CD8-positive, alpha-beta memory T cell (primary cell): ENCODE data around the gene DCST1. TPM values are rescaled to one million over a fixed set of nuclear protein-coding genes. Genes with fewer than 3 reads are reported as not detected.

Experiments
- CTCF ChIA-PET: fragments of 350-600 bp; sonication (Branson Sonifier 250); formaldehyde crosslinking; loops from one replicate; lab custom pipeline; 2021; ENCODE audit warnings: antibody characterized with exemption; lab: Charles Lee
- POLR2A ChIA-PET: fragments of 350-600 bp; sonication (Branson Sonifier 250); formaldehyde crosslinking; loops from one replicate; lab custom pipeline; 2021; ENCODE audit warnings: antibody characterized with exemption; lab: Charles Lee
- DNase-seq, 5 donors: peaks; one replicate each; pipeline versions ENCODE4 v3.0.0 to v3.0.0-alpha.2; 2020 to 2022; ENCODE audit warnings: mixed read lengths in 1 of 5
- H3K27ac ChIP-seq: one replicate; pipeline ENCODE4 v1.7.0; 2013; ENCODE audit warnings: low read depth, mild to moderate bottlenecking, low read length, moderate library complexity
- H3K27me3 ChIP-seq: 2 replicates; pipeline ENCODE4 v1.7.0; 2013; ENCODE audit warnings: low read length, mild to moderate bottlenecking; ENCODE audit not compliant: insufficient read depth, poor library complexity, severe bottlenecking
- H3K36me3 ChIP-seq: 2 replicates; pipeline ENCODE4 v1.7.0; 2013; ENCODE audit warnings: mild to moderate bottlenecking, low read length, moderate library complexity; ENCODE audit not compliant: insufficient read depth
- H3K4me1 ChIP-seq: 2 replicates; pipeline ENCODE4 v1.7.0; 2013; ENCODE audit warnings: mild to moderate bottlenecking, low read length, moderate library complexity; ENCODE audit not compliant: insufficient read depth
- H3K4me3 ChIP-seq: 2 replicates; pipeline ENCODE4 v1.7.0; 2013; ENCODE audit warnings: mild to moderate bottlenecking, low read length
- H3K9me3 ChIP-seq: 2 replicates; pipeline ENCODE4 v1.7.0; 2013; ENCODE audit warnings: mild to moderate bottlenecking, low read length
- H3K27ac Mint-ChIP-seq, 8 donors: one replicate each; pipeline ENCODE4 v1.8.0; 2020 to 2021; ENCODE audit warnings: mixed read lengths in 8 of 8, mild to moderate bottlenecking in 6 of 8, inconsistent platforms in 3 of 8, moderate library complexity in 3 of 8
- H3K27me3 Mint-ChIP-seq, 2 donors: one replicate each; pipeline ENCODE4 v1.8.0; 2020 to 2021; ENCODE audit warnings: mixed read lengths in 2 of 2, mild to moderate bottlenecking in 1 of 2, moderate library complexity in 1 of 2
- H3K36me3 Mint-ChIP-seq, 3 donors: one replicate each; pipeline ENCODE4 v1.8.0; 2020 to 2021; ENCODE audit warnings: mixed read lengths in 3 of 3, inconsistent platforms in 1 of 3, mild to moderate bottlenecking in 1 of 3
- H3K4me1 Mint-ChIP-seq, 3 donors: one replicate each; pipeline ENCODE4 v1.8.0; 2020 to 2021; ENCODE audit warnings: mixed read lengths in 3 of 3, inconsistent platforms in 1 of 3, mild to moderate bottlenecking in 1 of 3
- H3K4me3 Mint-ChIP-seq, 7 donors: one replicate each; pipeline ENCODE4 v1.8.0; 2020 to 2021; ENCODE audit warnings: mixed read lengths in 7 of 7, mild to moderate bottlenecking in 6 of 7, moderate library complexity in 4 of 7, inconsistent platforms in 2 of 7
- H3K9me3 Mint-ChIP-seq, 5 donors: one replicate each; pipeline ENCODE4 v1.8.0; 2020 to 2022; ENCODE audit warnings: mixed read lengths in 5 of 5, mild to moderate bottlenecking in 3 of 5, moderate library complexity in 2 of 5, inconsistent platforms in 1 of 5
- polyA plus RNA-seq: library from polyadenylated mRNA; unstranded; fragments of 300-500 nt; fragmentation: Illumina TruSeq; gene quantifications from one replicate; pipeline ENCODE4 v1.2.3, GENCODE V29; 2021
- total RNA-seq, 2 experiments: library from RNA; stranded (reverse); gene quantifications; one replicate each; pipeline ENCODE4 v1.2.3, GENCODE V29; 2021

Gene DCST1
- total and polyA plus RNA-seq, 3 experiments from 2014 or later, result not detected

- DNase-seq, result peak; percentile 91 to 98 (median 96)
- peak overlapping the region; percentile 95 for H3K4me3 ChIP-seq
- CTCF ChIA-PET, result interaction anchor here (1.0 to 13.6 kb wide), 4 partner anchors 13 to 60 kb away, joined by 3 to 207 read pairs (median 39); partner anchors contain the start of genes FLAD1 and PYGO2
- H3K27ac ChIP-seq, result peak overlapping the region; percentile 90
- H3K27me3 ChIP-seq, result no peaks in the 10 kb centered on the region
- POLR2A ChIA-PET, result interaction anchor here (0.6 to 3.3 kb wide), 6 partner anchors 14 to 1275 kb away, joined by 3 to 16 read pairs (median 5); partner anchors contain the start of genes CKS1B and FLAD1
- no peaks in the 10 kb centered on the region for H3K36me3 ChIP-seq
- peak overlapping the region; percentile 93 to 97 (median 95) for H3K4me3 Mint-ChIP-seq
- peak overlapping the region; percentile 90 to 98 (median 94) for H3K27ac Mint-ChIP-seq
- no peaks in the 10 kb centered on the region for H3K27me3 Mint-ChIP-seq
- peaks cover 0 to 6% (median 0%) of the 10 kb centered on the region in 3 donors for H3K36me3 Mint-ChIP-seq
- H3K4me1 ChIP-seq, result peaks cover 42% of the 10 kb centered on the region
- peaks cover 47 to 58% (median 54%) of the 10 kb centered on the region in 3 donors for H3K4me1 Mint-ChIP-seq
- H3K9me3 ChIP-seq, result no peaks in the 10 kb centered on the region
- no peaks in the 10 kb centered on the region for H3K9me3 Mint-ChIP-seq
Measured at GRCh38 chr1:155001675-155002463, 31.8 kb upstream of the DCST1 start.

- CTCF ChIA-PET, result interaction anchor here (1.2 to 13.6 kb wide), 3 partner anchors 12 to 59 kb away, joined by 3 to 207 read pairs (median 74); partner anchors contain the start of gene FLAD1
- DNase-seq, result peak in 1 of 5 donors; percentile 56
- Histone ChIP-seq H3K4me3 (peak within 1 kb of the TSS; percentile 95), H3K9me3 (no peaks in the 10 kb centered on the region), H3K27ac (peak within 1 kb of the TSS; percentile 90), H3K4me1 (peaks cover 49% of the 10 kb centered on the region), H3K27me3 (no peaks in the 10 kb centered on the region), H3K36me3 (no peaks in the 10 kb centered on the region)
- H3K36me3 Mint-ChIP-seq, result peaks cover 0 to 6% (median 0%) of the 10 kb centered on the region in 3 donors
- H3K9me3 Mint-ChIP-seq, result no peaks in the 10 kb centered on the region
- H3K27ac Mint-ChIP-seq, result peak within 1 kb of the TSS; percentile 91 to 98 (median 94)
- peaks cover 47 to 65% (median 52%) of the 10 kb centered on the region in 3 donors for H3K4me1 Mint-ChIP-seq
- no peaks in the 10 kb centered on the region for H3K27me3 Mint-ChIP-seq
- peak within 1 kb of the TSS; percentile 93 to 97 (median 95) for H3K4me3 Mint-ChIP-seq
- POLR2A ChIA-PET, result interaction anchor here (0.6 to 3.3 kb wide), 4 partner anchors 13 to 1276 kb away, joined by 3 to 16 read pairs (median 6); partner anchors contain the start of gene FLAD1
Measured at GRCh38 chr1:155002464-155003226, 31.0 kb upstream of the DCST1 start, which contains the start of gene ZBTB7B. Gene ZBTB7B, plus strand, starts transcription at chr1:155002802. Its CDS starts 11,859 bp downstream, at chr1:155014661.

GRCh38 chr1:155003227-155003765 is 30.3 kb upstream of the DCST1 start:
- ChIA-PET CTCF (interaction anchor here (13.6 kb wide), 1 partner anchor 11 kb away, joined by 207 read pairs; no protein-coding TSS in a partner anchor), POLR2A (interaction anchor here (3.3 kb wide), 1 partner anchor 14 kb away, joined by 7 read pairs; no protein-coding TSS in a partner anchor)
- peak overlapping the region; percentile 93 to 96 (median 95) for H3K4me3 Mint-ChIP-seq
- Histone ChIP-seq H3K27ac (peak overlapping the region; percentile 87), H3K4me1 (peaks cover 49% of the 10 kb centered on the region), H3K4me3 (peak overlapping the region; percentile 94), H3K9me3 (no peaks in the 10 kb centered on the region), H3K36me3 (no peaks in the 10 kb centered on the region), H3K27me3 (no peaks in the 10 kb centered on the region)
- H3K36me3 Mint-ChIP-seq, result peaks cover 0 to 6% (median 0%) of the 10 kb centered on the region in 3 donors
- no peaks in the 10 kb centered on the region for H3K9me3 Mint-ChIP-seq
- H3K27me3 Mint-ChIP-seq, result no peaks in the 10 kb centered on the region
- H3K27ac Mint-ChIP-seq, result peak overlapping the region; percentile 83 to 98 (median 91)
- peaks cover 47 to 66% (median 52%) of the 10 kb centered on the region in 3 donors for H3K4me1 Mint-ChIP-seq
- peak in 1 of 5 donors; percentile 27 for DNase-seq

- ChIA-PET POLR2A (interaction anchor here (0.6 to 3.3 kb wide), 2 partner anchors 13 to 43 kb away, joined by 5 to 7 read pairs; no protein-coding TSS in a partner anchor), CTCF (interaction anchor here (1.0 to 13.6 kb wide), 2 partner anchors 10 to 11 kb away, joined by 3 to 207 read pairs; partner anchors contain the start of gene LENEP)
- no peaks in the 10 kb centered on the region for H3K9me3 Mint-ChIP-seq
- DNase-seq, result peak in 1 of 5 donors; percentile 22
- no peaks in the 10 kb centered on the region for H3K27me3 Mint-ChIP-seq
- Histone ChIP-seq H3K27me3 (no peaks in the 10 kb centered on the region), H3K4me3 (peak overlapping the region; percentile 94), H3K4me1 (peaks cover 49% of the 10 kb centered on the region), H3K9me3 (no peaks in the 10 kb centered on the region), H3K36me3 (no peaks in the 10 kb centered on the region), H3K27ac (peak overlapping the region; percentile 87)
- peaks cover 0 to 6% (median 0%) of the 10 kb centered on the region in 3 donors for H3K36me3 Mint-ChIP-seq
- H3K4me3 Mint-ChIP-seq, result peak overlapping the region; percentile 93 to 96 (median 95)
- H3K27ac Mint-ChIP-seq, result peak overlapping the region; percentile 89 to 98 (median 92)
- peaks cover 45 to 67% (median 50%) of the 10 kb centered on the region in 3 donors for H3K4me1 Mint-ChIP-seq
Measured at GRCh38 chr1:155003766-155004351, 29.8 kb upstream of the DCST1 start.

GRCh38 chr1:155004352-155005075 is 29.1 kb upstream of the DCST1 start:
- Mint-ChIP-seq H3K4me1 (peaks cover 45 to 69% (median 49%) of the 10 kb centered on the region in 3 donors), H3K27me3 (no peaks in the 10 kb centered on the region), H3K4me3 (peak overlapping the region; percentile 82 to 95 (median 87)), H3K9me3 (no peaks in the 10 kb centered on the region), H3K36me3 (peaks cover 0 to 6% (median 0%) of the 10 kb centered on the region in 3 donors), H3K27ac (peak overlapping the region; percentile 87 to 97 (median 92))
- Histone ChIP-seq H3K9me3 (no peaks in the 10 kb centered on the region), H3K4me1 (peaks cover 47% of the 10 kb centered on the region), H3K27me3 (no peaks in the 10 kb centered on the region), H3K4me3 (peak overlapping the region; percentile 94), H3K36me3 (no peaks in the 10 kb centered on the region), H3K27ac (peak overlapping the region; percentile 87)
- ChIA-PET POLR2A (interaction anchor here (0.6 to 3.3 kb wide), 3 partner anchors 11 to 44 kb away, joined by 4 to 7 read pairs (median 5); no protein-coding TSS in a partner anchor), CTCF (interaction anchor here (1.0 to 13.6 kb wide), 2 partner anchors 10 kb away, joined by 3 to 207 read pairs; partner anchors contain the start of gene LENEP)
- no peak for DNase-seq

DNA sequence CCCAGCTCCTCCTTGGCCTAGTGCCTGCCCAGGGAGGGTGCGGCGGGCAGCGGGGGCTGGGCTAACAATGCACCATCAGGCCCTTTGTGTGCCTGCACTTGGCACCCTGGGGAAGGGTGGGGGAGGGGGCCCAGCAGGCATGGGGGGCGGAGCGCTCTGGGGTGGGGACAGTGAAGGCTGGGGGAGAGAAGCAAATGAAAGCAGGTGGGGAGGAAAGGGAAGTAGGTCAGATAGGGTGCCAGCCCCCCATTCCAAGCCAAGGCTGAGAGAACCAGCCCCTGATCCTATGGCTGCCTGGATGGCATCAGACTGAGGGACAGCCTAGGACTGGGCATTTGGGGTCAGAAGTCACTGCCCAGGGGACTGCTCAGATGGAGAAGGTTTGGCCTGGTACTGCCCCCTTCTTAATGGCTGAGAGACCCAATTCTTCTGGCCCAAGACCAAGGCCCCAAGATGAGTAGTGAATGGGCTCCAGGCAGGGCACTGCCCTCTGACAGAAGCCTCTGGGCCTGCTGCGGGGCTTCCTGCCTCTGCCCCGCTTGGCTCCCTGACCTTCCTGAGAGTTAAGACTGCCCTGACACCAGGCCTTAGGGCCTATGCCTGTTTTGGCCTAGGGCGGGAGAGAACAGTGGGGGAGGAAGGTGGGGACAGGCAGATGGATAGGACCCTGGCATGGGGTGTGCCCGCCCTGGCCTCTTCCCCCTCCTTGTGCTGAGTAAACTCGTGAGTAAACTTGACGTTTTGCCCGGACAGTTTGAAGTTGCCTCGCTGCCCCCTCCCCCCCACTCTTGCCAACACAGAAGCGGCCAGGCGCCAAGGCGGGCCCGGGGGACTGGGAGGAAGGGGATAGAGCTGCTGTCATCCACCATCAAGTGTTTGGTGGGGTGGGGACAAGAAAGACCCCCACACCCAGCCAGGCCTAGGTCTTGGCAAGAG is 28.3 kb upstream of the DCST1 start:
- peaks cover 0 to 6% (median 0%) of the 10 kb centered on the region in 3 donors for H3K36me3 Mint-ChIP-seq
- peaks cover 47 to 69% (median 50%) of the 10 kb centered on the region in 3 donors for H3K4me1 Mint-ChIP-seq
- no peaks in the 10 kb centered on the region for H3K36me3 ChIP-seq
- H3K9me3 Mint-ChIP-seq, result no peaks in the 10 kb centered on the region
- peak overlapping the region; percentile 47 to 88 (median 75) for H3K4me3 Mint-ChIP-seq
- H3K4me3 ChIP-seq, result peak overlapping the region; percentile 94
- no peaks in the 10 kb centered on the region for H3K9me3 ChIP-seq
- peak in 2 of 5 donors; percentile 35 to 63 for DNase-seq
- no peaks in the 10 kb centered on the region for H3K27me3 Mint-ChIP-seq
- ChIA-PET POLR2A (interaction anchor here (0.6 to 3.3 kb wide), 2 partner anchors 10 to 12 kb away, joined by 4 to 7 read pairs; no protein-coding TSS in a partner anchor), CTCF (interaction anchor here (1.0 to 13.6 kb wide), 4 partner anchors 9 to 80 kb away, joined by 3 to 207 read pairs (median 20); partner anchors contain the start of gene LENEP)
- peaks cover 55% of the 10 kb centered on the region for H3K4me1 ChIP-seq
- H3K27me3 ChIP-seq, result no peaks in the 10 kb centered on the region
- peak overlapping the region; percentile 65 to 97 (median 92) for H3K27ac Mint-ChIP-seq
- peak overlapping the region; percentile 87 for H3K27ac ChIP-seq
